ENCODE measurements around the gene UBIAD1. TPM values are rescaled to one million over a fixed set of nuclear protein-coding genes. Genes with fewer than 3 reads are reported as not detected.

Gene UBIAD1
- total and polyA plus RNA-seq, 2 experiments from 2014 or later = 13.7 to 31.6 TPM

DNA sequence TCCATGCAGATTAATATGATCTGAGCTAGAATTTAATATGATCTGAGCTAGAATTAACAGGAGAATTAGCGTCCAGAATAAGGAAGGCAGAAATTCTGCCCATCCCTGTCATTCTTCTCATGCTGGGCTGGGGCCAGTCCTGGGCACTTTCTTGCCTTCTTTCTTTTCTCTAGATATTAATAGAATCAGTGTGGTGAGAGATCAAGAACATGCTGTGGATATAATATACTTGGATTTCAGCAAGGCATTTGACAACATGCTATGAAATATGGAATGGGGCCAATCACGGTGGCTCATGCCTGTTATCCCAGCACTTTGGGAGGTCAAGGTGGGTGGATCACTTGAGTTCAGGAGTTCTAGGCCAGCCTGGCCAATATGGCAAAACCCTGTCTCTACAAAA lies 18.1 kb downstream of the UBIAD1 start:
- no peaks in the 10 kb centered on the region for H3K36me3 ChIP-seq (ENCODE audit: insufficient read depth)
- H2AFZ ChIP-seq = no peak overlapping the region
- Mint-ChIP-seq H3K27ac (no peak overlapping the region), H3K9me3 (no peaks in the 10 kb centered on the region), H3K36me3 (ENCODE audit: low read depth) (peaks cover 41% of the 10 kb centered on the region), H3K27me3 (ENCODE audit: insufficient read depth, low read depth, poor library complexity) (peaks cover 3% of the 10 kb centered on the region), H3K4me1 (peaks cover 23% of the 10 kb centered on the region), H3K4me3 (no peak overlapping the region)
- H4K20me1 ChIP-seq (replicated peaks; ENCODE audit: insufficient read depth) = no peaks in the 10 kb centered on the region; the same call in 1 of the 2 replicates
- H3K79me2 ChIP-seq (replicated peaks; ENCODE audit: insufficient read depth) = peaks cover 20% of the 10 kb centered on the region
- ATAC-seq = no peak
- no peak overlapping the region for H3K4me3 ChIP-seq
- no peaks in the 10 kb centered on the region for H3K9me2 ChIP-seq (ENCODE audit: insufficient read depth)
- H3K27ac ChIP-seq (ENCODE audit: low read depth) = no peak overlapping the region
- H3K4me1 ChIP-seq (ENCODE audit: insufficient read depth) = peaks cover 22% of the 10 kb centered on the region
- H3K27me3 ChIP-seq (ENCODE audit: insufficient read depth) = no peaks in the 10 kb centered on the region
- H3K4me2 ChIP-seq = no peak overlapping the region
- TF ChIP-seq EZH2 (IDR thresholded peaks at IDR 0.05; ENCODE audit: low read depth, unreplicated experiment) (no peak), ZNF331 (CRISPR knock-in tag; IDR thresholded peaks at IDR 0.05; ENCODE audit: low read depth) (no peak), EZH2phosphoT487 (IDR thresholded peaks at IDR 0.05; ENCODE audit: unreplicated experiment) (no peak), JUNB (IDR thresholded peaks at IDR 0.05; ENCODE audit: unreplicated experiment) (no peak), CREB1 (CRISPR knock-in tag; IDR thresholded peaks at IDR 0.05; ENCODE audit: low read depth) (no peak), POLR2AphosphoS5 (IDR thresholded peaks at IDR 0.05; ENCODE audit: low read depth) (no peak), STAT1 (IDR thresholded peaks at IDR 0.05; ENCODE audit: unreplicated experiment) (no peak), ZNF114 (CRISPR knock-in tag; IDR thresholded peaks at IDR 0.05) (no peak), NANOG (IDR thresholded peaks at IDR 0.05; ENCODE audit: borderline replicate concordance) (no peak)
- TF ChIP-seq, protein P1, sequence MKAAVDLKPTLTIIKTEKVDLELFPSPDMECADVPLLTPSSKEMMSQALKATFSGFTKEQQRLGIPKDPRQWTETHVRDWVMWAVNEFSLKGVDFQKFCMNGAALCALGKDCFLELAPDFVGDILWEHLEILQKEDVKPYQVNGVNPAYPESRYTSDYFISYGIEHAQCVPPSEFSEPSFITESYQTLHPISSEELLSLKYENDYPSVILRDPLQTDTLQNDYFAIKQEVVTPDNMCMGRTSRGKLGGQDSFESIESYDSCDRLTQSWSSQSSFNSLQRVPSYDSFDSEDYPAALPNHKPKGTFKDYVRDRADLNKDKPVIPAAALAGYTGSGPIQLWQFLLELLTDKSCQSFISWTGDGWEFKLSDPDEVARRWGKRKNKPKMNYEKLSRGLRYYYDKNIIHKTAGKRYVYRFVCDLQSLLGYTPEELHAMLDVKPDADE (IDR thresholded peaks at IDR 0.05) = no peak
- TF ChIP-seq, protein P2, sequence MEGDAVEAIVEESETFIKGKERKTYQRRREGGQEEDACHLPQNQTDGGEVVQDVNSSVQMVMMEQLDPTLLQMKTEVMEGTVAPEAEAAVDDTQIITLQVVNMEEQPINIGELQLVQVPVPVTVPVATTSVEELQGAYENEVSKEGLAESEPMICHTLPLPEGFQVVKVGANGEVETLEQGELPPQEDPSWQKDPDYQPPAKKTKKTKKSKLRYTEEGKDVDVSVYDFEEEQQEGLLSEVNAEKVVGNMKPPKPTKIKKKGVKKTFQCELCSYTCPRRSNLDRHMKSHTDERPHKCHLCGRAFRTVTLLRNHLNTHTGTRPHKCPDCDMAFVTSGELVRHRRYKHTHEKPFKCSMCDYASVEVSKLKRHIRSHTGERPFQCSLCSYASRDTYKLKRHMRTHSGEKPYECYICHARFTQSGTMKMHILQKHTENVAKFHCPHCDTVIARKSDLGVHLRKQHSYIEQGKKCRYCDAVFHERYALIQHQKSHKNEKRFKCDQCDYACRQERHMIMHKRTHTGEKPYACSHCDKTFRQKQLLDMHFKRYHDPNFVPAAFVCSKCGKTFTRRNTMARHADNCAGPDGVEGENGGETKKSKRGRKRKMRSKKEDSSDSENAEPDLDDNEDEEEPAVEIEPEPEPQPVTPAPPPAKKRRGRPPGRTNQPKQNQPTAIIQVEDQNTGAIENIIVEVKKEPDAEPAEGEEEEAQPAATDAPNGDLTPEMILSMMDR (conservative IDR thresholded peaks at IDR 0.05; ENCODE audit: low read depth in 2 of 2) = no peak
- TF ChIP-seq, protein P3, sequence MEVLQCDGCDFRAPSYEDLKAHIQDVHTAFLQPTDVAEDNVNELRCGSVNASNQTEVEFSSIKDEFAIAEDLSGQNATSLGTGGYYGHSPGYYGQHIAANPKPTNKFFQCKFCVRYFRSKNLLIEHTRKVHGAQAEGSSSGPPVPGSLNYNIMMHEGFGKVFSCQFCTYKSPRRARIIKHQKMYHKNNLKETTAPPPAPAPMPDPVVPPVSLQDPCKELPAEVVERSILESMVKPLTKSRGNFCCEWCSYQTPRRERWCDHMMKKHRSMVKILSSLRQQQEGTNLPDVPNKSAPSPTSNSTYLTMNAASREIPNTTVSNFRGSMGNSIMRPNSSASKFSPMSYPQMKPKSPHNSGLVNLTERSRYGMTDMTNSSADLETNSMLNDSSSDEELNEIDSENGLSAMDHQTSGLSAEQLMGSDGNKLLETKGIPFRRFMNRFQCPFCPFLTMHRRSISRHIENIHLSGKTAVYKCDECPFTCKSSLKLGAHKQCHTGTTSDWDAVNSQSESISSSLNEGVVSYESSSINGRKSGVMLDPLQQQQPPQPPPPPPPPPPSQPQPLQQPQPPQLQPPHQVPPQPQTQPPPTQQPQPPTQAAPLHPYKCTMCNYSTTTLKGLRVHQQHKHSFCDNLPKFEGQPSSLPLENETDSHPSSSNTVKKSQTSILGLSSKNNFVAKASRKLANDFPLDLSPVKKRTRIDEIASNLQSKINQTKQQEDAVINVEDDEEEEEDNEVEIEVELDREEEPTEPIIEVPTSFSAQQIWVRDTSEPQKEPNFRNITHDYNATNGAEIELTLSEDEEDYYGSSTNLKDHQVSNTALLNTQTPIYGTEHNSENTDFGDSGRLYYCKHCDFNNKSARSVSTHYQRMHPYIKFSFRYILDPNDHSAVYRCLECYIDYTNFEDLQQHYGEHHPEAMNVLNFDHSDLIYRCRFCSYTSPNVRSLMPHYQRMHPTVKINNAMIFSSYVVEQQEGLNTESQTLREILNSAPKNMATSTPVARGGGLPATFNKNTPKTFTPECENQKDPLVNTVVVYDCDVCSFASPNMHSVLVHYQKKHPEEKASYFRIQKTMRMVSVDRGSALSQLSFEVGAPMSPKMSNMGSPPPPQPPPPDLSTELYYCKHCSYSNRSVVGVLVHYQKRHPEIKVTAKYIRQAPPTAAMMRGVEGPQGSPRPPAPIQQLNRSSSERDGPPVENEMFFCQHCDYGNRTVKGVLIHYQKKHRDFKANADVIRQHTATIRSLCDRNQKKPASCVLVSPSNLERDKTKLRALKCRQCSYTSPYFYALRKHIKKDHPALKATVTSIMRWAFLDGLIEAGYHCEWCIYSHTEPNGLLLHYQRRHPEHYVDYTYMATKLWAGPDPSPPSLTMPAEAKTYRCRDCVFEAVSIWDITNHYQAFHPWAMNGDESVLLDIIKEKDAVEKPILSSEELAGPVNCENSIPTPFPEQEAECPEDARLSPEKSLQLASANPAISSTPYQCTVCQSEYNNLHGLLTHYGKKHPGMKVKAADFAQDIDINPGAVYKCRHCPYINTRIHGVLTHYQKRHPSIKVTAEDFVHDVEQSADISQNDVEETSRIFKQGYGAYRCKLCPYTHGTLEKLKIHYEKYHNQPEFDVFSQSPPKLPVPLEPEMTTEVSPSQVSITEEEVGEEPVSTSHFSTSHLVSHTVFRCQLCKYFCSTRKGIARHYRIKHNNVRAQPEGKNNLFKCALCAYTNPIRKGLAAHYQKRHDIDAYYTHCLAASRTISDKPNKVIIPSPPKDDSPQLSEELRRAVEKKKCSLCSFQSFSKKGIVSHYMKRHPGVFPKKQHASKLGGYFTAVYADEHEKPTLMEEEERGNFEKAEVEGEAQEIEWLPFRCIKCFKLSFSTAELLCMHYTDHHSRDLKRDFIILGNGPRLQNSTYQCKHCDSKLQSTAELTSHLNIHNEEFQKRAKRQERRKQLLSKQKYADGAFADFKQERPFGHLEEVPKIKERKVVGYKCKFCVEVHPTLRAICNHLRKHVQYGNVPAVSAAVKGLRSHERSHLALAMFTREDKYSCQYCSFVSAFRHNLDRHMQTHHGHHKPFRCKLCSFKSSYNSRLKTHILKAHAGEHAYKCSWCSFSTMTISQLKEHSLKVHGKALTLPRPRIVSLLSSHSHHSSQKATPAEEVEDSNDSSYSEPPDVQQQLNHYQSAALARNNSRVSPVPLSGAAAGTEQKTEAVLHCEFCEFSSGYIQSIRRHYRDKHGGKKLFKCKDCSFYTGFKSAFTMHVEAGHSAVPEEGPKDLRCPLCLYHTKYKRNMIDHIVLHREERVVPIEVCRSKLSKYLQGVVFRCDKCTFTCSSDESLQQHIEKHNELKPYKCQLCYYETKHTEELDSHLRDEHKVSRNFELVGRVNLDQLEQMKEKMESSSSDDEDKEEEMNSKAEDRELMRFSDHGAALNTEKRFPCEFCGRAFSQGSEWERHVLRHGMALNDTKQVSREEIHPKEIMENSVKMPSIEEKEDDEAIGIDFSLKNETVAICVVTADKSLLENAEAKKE (CRISPR knock-in tag; IDR thresholded peaks at IDR 0.05) = no peak
- TF ChIP-seq, protein P4, sequence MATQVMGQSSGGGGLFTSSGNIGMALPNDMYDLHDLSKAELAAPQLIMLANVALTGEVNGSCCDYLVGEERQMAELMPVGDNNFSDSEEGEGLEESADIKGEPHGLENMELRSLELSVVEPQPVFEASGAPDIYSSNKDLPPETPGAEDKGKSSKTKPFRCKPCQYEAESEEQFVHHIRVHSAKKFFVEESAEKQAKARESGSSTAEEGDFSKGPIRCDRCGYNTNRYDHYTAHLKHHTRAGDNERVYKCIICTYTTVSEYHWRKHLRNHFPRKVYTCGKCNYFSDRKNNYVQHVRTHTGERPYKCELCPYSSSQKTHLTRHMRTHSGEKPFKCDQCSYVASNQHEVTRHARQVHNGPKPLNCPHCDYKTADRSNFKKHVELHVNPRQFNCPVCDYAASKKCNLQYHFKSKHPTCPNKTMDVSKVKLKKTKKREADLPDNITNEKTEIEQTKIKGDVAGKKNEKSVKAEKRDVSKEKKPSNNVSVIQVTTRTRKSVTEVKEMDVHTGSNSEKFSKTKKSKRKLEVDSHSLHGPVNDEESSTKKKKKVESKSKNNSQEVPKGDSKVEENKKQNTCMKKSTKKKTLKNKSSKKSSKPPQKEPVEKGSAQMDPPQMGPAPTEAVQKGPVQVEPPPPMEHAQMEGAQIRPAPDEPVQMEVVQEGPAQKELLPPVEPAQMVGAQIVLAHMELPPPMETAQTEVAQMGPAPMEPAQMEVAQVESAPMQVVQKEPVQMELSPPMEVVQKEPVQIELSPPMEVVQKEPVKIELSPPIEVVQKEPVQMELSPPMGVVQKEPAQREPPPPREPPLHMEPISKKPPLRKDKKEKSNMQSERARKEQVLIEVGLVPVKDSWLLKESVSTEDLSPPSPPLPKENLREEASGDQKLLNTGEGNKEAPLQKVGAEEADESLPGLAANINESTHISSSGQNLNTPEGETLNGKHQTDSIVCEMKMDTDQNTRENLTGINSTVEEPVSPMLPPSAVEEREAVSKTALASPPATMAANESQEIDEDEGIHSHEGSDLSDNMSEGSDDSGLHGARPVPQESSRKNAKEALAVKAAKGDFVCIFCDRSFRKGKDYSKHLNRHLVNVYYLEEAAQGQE (IDR thresholded peaks at IDR 0.05; ENCODE audit: unreplicated experiment) = no peak
- no peak for DNase-seq (ENCODE audit: low spot score)
- H3F3A ChIP-seq (replicated peaks; ENCODE audit: low read depth) = peaks cover 10% of the 10 kb centered on the region
